CD8-positive, alpha-beta memory T cell (primary cell): ENCODE results near the gene THRB. TPM values are rescaled to one million over a fixed set of nuclear protein-coding genes. Genes with fewer than 3 reads are reported as not detected.

Experiments used
- CTCF ChIA-PET: fragments of 350-600 bp; sonication (Branson Sonifier 250); formaldehyde crosslinking; loops from one replicate; lab custom pipeline; 2021; ENCODE audit warnings: antibody characterized with exemption; lab: Charles Lee
- POLR2A ChIA-PET: fragments of 350-600 bp; sonication (Branson Sonifier 250); formaldehyde crosslinking; loops from one replicate; lab custom pipeline; 2021; ENCODE audit warnings: antibody characterized with exemption; lab: Charles Lee
- DNase-seq, 5 donors: peaks; one replicate each; pipeline versions ENCODE4 v3.0.0 to v3.0.0-alpha.2; 2020 to 2022; ENCODE audit warnings: mixed read lengths in 1 of 5
- H3K27ac ChIP-seq: one replicate; pipeline ENCODE4 v1.7.0; 2013; ENCODE audit warnings: low read depth, mild to moderate bottlenecking, low read length, moderate library complexity
- H3K27me3 ChIP-seq: 2 replicates; pipeline ENCODE4 v1.7.0; 2013; ENCODE audit warnings: low read length, mild to moderate bottlenecking; ENCODE audit not compliant: insufficient read depth, poor library complexity, severe bottlenecking
- H3K36me3 ChIP-seq: 2 replicates; pipeline ENCODE4 v1.7.0; 2013; ENCODE audit warnings: mild to moderate bottlenecking, low read length, moderate library complexity; ENCODE audit not compliant: insufficient read depth
- H3K4me1 ChIP-seq: 2 replicates; pipeline ENCODE4 v1.7.0; 2013; ENCODE audit warnings: mild to moderate bottlenecking, low read length, moderate library complexity; ENCODE audit not compliant: insufficient read depth
- H3K4me3 ChIP-seq: 2 replicates; pipeline ENCODE4 v1.7.0; 2013; ENCODE audit warnings: mild to moderate bottlenecking, low read length
- H3K9me3 ChIP-seq: 2 replicates; pipeline ENCODE4 v1.7.0; 2013; ENCODE audit warnings: mild to moderate bottlenecking, low read length
- H3K27ac Mint-ChIP-seq, 8 donors: one replicate each; pipeline ENCODE4 v1.8.0; 2020 to 2021; ENCODE audit warnings: mixed read lengths in 8 of 8, mild to moderate bottlenecking in 6 of 8, inconsistent platforms in 3 of 8, moderate library complexity in 3 of 8
- H3K27me3 Mint-ChIP-seq, 2 donors: one replicate each; pipeline ENCODE4 v1.8.0; 2020 to 2021; ENCODE audit warnings: mixed read lengths in 2 of 2, mild to moderate bottlenecking in 1 of 2, moderate library complexity in 1 of 2
- H3K36me3 Mint-ChIP-seq, 3 donors: one replicate each; pipeline ENCODE4 v1.8.0; 2020 to 2021; ENCODE audit warnings: mixed read lengths in 3 of 3, inconsistent platforms in 1 of 3, mild to moderate bottlenecking in 1 of 3
- H3K4me1 Mint-ChIP-seq, 3 donors: one replicate each; pipeline ENCODE4 v1.8.0; 2020 to 2021; ENCODE audit warnings: mixed read lengths in 3 of 3, inconsistent platforms in 1 of 3, mild to moderate bottlenecking in 1 of 3
- H3K4me3 Mint-ChIP-seq, 7 donors: one replicate each; pipeline ENCODE4 v1.8.0; 2020 to 2021; ENCODE audit warnings: mixed read lengths in 7 of 7, mild to moderate bottlenecking in 6 of 7, moderate library complexity in 4 of 7, inconsistent platforms in 2 of 7
- H3K9me3 Mint-ChIP-seq, 5 donors: one replicate each; pipeline ENCODE4 v1.8.0; 2020 to 2022; ENCODE audit warnings: mixed read lengths in 5 of 5, mild to moderate bottlenecking in 3 of 5, moderate library complexity in 2 of 5, inconsistent platforms in 1 of 5
- polyA plus RNA-seq: library from polyadenylated mRNA; unstranded; fragments of 300-500 nt; fragmentation: Illumina TruSeq; gene quantifications from one replicate; pipeline ENCODE4 v1.2.3, GENCODE V29; 2021
- total RNA-seq, 2 experiments: library from RNA; stranded (reverse); gene quantifications; one replicate each; pipeline ENCODE4 v1.2.3, GENCODE V29; 2021

The THRB gene
- total and polyA plus RNA-seq, 3 experiments from 2014 or later: not detected

DNA sequence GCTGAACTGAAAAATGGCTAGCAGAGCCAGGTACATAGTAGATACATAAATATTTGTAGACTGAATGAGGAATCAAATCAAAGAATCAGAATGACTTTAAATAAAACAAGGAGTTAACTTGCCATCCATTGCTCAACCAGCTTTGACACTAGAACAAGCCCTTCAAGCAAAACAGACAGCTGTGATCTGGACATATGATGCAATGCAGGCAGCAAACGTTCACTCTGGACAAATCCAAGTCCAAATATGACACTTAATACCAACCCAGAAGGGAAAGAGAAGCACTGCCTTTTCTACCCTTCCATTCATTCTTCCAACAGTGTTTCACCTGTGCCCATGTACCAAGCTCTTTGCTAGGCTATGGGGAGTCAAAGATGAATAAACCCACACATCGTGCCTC lies 4.5 kb downstream of the THRB start:
- ChIA-PET CTCF (no interaction called here), POLR2A (no interaction called here)
- H3K4me1 Mint-ChIP-seq: no peaks in the 10 kb centered on the region
- Histone ChIP-seq H3K4me3 (no peak overlapping the region), H3K36me3 (no peaks in the 10 kb centered on the region), H3K9me3 (no peaks in the 10 kb centered on the region), H3K27ac (no peak overlapping the region), H3K4me1 (no peaks in the 10 kb centered on the region), H3K27me3 (no peaks in the 10 kb centered on the region)
- no peak overlapping the region for H3K27ac Mint-ChIP-seq
- no peaks in the 10 kb centered on the region for H3K36me3 Mint-ChIP-seq
- no peaks in the 10 kb centered on the region for H3K9me3 Mint-ChIP-seq
- H3K4me3 Mint-ChIP-seq: no peak overlapping the region
- H3K27me3 Mint-ChIP-seq: peaks cover 18 to 22% of the 10 kb centered on the region in 2 donors
- no peak for DNase-seq

DNA sequence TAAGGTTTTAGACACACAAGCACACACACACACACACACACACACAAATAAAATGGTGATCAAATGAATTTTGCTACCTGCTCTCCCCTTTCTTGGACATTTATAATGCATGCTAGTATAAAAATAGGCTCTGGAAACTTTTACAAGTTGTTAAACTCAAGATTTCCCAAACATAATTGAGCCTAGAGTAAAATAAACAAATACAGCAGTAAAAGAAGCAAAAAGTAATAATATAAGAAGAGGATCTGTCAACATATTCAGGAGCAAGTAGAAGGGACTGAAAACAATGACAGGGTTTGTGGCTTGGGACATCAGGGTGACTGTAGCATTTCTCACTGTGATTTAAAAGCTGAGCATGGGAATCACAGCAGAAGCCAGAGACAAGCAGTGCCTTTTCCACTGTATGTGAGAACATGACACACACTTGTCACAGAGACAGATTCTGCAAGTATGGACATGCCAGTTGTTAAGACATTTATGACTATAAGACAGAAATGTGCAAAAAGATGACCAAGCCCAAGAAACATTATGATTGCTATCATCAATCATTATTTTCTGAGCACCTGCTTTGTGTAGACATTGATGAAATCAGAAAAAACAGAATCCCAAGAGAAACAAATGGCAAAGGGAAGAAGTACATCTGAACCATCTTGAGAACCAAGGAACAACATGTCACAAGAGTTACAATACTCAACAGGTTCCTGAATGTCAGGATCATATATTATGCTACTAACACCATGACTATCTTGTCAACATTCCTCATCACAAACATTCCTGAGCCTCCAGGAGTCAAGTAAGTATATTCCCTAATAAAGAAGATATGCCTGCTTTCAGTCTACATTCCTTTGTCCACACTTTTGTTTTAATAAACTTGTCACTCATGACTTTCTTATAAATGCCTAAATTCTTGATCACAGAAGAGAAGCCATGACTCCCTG lies 7.1 kb downstream of the THRB start:
- POLR2A ChIA-PET: no interaction called here
- CTCF ChIA-PET: no interaction called here

DNA sequence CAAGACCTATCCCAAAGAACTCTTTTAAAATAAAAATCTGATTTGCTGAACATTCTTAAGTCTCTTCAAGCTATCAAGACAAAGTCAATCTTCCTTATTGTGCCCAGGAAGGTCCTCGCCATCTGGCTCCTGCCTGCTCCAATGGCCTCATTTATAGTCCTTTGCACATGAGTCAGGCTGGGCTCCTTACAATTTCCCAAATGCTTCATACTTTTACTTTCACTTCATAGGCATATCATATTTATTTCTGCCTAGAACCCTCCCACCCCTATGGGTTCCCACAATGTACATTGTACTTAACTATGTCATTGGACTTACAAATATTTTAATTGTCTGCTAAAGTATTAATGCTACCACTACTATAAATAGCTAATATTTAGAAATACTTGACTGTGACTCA lies 9.1 kb downstream of the THRB start:
- H3K9me3 ChIP-seq: no peaks in the 10 kb centered on the region
- no peaks in the 10 kb centered on the region for H3K4me1 Mint-ChIP-seq
- no peak overlapping the region for H3K4me3 Mint-ChIP-seq
- CTCF ChIA-PET: no interaction called here
- no peaks in the 10 kb centered on the region for H3K27me3 ChIP-seq
- no peak overlapping the region for H3K27ac ChIP-seq
- no peaks in the 10 kb centered on the region for H3K36me3 ChIP-seq
- POLR2A ChIA-PET: no interaction called here
- H3K36me3 Mint-ChIP-seq: no peaks in the 10 kb centered on the region
- H3K4me3 ChIP-seq: no peak overlapping the region
- peaks cover 0 to 2% (median 0%) of the 10 kb centered on the region in 5 donors for H3K9me3 Mint-ChIP-seq
- no peaks in the 10 kb centered on the region for H3K27me3 Mint-ChIP-seq
- H3K27ac Mint-ChIP-seq: no peak overlapping the region
- no peaks in the 10 kb centered on the region for H3K4me1 ChIP-seq
- no peak for DNase-seq

More for the DNA sequence above, 7.1 kb downstream of the THRB start:
- Histone ChIP-seq H3K4me1 (no peaks in the 10 kb centered on the region), H3K27ac (no peak overlapping the region), H3K4me3 (no peak overlapping the region), H3K27me3 (no peaks in the 10 kb centered on the region), H3K9me3 (no peaks in the 10 kb centered on the region), H3K36me3 (no peaks in the 10 kb centered on the region)
- Mint-ChIP-seq H3K4me1 (no peaks in the 10 kb centered on the region), H3K4me3 (no peak overlapping the region), H3K27ac (no peak overlapping the region), H3K36me3 (no peaks in the 10 kb centered on the region), H3K27me3 (peaks cover 5 to 6% of the 10 kb centered on the region in 2 donors), H3K9me3 (peaks cover 0 to 2% (median 0%) of the 10 kb centered on the region in 5 donors)
- no peak for DNase-seq

DNA sequence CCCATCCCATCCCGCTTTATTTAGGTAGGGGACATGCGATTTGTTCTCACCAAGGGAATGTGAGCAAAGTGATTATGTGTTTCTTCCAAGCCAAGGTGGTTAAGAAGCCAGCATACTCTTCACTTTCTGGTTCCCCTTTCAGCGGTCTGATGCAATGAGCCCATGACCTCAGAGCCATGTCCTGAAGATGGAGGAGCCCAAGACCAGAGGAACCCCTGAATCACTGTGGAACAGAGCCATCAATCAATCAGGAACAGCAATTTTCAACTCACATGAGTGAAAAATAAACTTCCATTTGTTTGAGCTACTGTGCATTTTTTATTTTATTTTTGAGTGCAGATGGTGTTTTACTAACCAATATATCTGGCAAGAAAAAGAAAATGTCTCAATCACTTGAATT lies 10.8 kb downstream of the THRB start:
- Histone ChIP-seq H3K36me3 (no peaks in the 10 kb centered on the region), H3K27ac (no peak overlapping the region), H3K27me3 (no peaks in the 10 kb centered on the region), H3K9me3 (no peaks in the 10 kb centered on the region), H3K4me3 (no peak overlapping the region), H3K4me1 (no peaks in the 10 kb centered on the region)
- peaks cover 0 to 2% (median 0%) of the 10 kb centered on the region in 5 donors for H3K9me3 Mint-ChIP-seq
- no peaks in the 10 kb centered on the region for H3K36me3 Mint-ChIP-seq
- H3K27ac Mint-ChIP-seq: no peak overlapping the region
- H3K4me1 Mint-ChIP-seq: no peaks in the 10 kb centered on the region
- DNase-seq: no peak
- ChIA-PET POLR2A (no interaction called here), CTCF (no interaction called here)
- peaks cover 0 to 2% of the 10 kb centered on the region in 2 donors for H3K27me3 Mint-ChIP-seq
- no peak overlapping the region for H3K4me3 Mint-ChIP-seq

DNA sequence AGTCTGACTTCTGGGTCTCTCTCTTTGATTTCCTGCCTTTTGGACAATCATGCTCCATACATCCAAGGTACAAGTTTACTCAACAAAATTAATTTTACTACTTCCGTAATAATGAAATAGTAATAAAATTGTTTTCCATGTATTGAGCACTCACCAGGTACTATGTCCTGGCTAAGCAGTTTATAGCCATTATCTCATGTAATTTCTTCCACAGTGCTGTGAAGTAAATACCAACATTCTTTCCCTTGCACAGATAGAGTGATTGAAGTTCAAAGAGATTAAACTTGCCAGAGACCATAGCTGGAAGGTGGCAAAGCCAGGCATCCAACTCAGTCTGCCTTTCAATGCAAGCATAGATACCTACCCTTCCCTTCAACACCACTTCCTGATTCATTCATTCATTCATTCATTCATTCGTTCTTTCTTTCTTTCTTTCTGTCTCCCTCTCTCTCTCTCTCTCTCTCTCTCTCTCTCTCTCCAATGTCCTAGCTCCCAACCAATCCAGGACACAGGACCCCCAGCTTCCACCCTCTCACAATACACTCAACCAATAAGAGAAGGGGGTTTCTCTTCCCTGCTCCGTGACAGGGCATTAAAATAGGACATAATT lies 12.4 kb downstream of the THRB start:
- Histone ChIP-seq H3K9me3 (no peaks in the 10 kb centered on the region), H3K27ac (no peak overlapping the region), H3K4me3 (no peak overlapping the region), H3K27me3 (no peaks in the 10 kb centered on the region), H3K36me3 (no peaks in the 10 kb centered on the region), H3K4me1 (no peaks in the 10 kb centered on the region)
- H3K9me3 Mint-ChIP-seq: peaks cover 0 to 4% (median 0%) of the 10 kb centered on the region in 5 donors
- H3K4me3 Mint-ChIP-seq: no peak overlapping the region
- ChIA-PET CTCF (no interaction called here), POLR2A (no interaction called here)
- H3K4me1 Mint-ChIP-seq: no peaks in the 10 kb centered on the region
- H3K27me3 Mint-ChIP-seq: peaks cover 0 to 2% of the 10 kb centered on the region in 2 donors
- H3K36me3 Mint-ChIP-seq: no peaks in the 10 kb centered on the region
- H3K27ac Mint-ChIP-seq: no peak overlapping the region
- DNase-seq: no peak

DNA sequence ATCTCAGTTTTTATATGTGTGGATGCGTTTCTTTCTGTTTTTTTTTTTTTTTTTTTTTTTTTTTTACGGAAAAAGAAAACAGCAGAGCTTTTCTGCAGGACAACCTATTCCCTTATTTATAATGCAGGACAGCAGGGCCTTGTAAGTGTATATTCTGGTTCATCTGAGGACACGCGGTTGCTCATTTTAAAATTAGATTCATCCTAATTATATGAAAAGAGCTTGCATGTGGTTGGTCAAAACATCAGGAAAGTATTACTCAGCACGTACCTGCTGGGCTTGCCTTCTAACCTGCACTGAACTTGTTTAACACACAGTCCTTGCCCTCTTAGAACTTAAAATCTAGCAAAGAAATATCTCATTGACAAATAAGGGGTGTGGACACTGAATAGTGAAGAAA lies 13.5 kb downstream of the THRB start:
- peaks cover 0 to 2% of the 10 kb centered on the region in 2 donors for H3K27me3 Mint-ChIP-seq

DNA sequence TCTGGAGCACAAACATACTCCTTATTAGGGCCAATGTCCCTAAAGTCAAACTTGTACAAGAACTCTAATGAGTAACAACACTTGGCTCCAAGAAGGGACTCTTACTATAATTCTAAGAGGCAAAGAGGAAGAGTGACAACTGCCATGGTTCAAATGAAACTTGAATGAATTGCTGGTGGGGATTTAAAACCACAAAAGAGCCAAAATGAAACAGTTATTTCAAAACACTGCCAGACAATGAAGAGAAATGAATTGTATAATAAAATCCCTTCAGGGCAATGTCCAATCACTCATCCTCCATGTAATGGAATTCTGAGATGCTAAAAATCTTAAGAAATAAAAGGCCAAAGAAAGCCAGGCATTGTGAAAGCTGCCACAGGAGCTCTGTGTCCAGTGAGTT lies 14.2 kb downstream of the THRB start:
- Mint-ChIP-seq H3K36me3 (no peaks in the 10 kb centered on the region), H3K27ac (no peak overlapping the region), H3K9me3 (peaks cover 0 to 4% (median 0%) of the 10 kb centered on the region in 5 donors), H3K27me3 (peaks cover 0 to 2% of the 10 kb centered on the region in 2 donors), H3K4me3 (no peak overlapping the region), H3K4me1 (no peaks in the 10 kb centered on the region)
- H3K27me3 ChIP-seq: no peaks in the 10 kb centered on the region
- no peak for DNase-seq
- no peak overlapping the region for H3K27ac ChIP-seq
- no peaks in the 10 kb centered on the region for H3K4me1 ChIP-seq
- H3K4me3 ChIP-seq: no peak overlapping the region
- ChIA-PET CTCF (no interaction called here), POLR2A (no interaction called here)
- H3K36me3 ChIP-seq: no peaks in the 10 kb centered on the region
- H3K9me3 ChIP-seq: no peaks in the 10 kb centered on the region

More for the DNA sequence above, 13.5 kb downstream of the THRB start:
- H3K9me3 Mint-ChIP-seq: peaks cover 0 to 4% (median 0%) of the 10 kb centered on the region in 5 donors
- no peaks in the 10 kb centered on the region for H3K36me3 Mint-ChIP-seq
- Histone ChIP-seq H3K36me3 (no peaks in the 10 kb centered on the region), H3K27ac (no peak overlapping the region), H3K4me3 (no peak overlapping the region), H3K4me1 (no peaks in the 10 kb centered on the region), H3K27me3 (no peaks in the 10 kb centered on the region), H3K9me3 (no peaks in the 10 kb centered on the region)
- no peaks in the 10 kb centered on the region for H3K4me1 Mint-ChIP-seq
- DNase-seq: no peak
- H3K4me3 Mint-ChIP-seq: no peak overlapping the region
- ChIA-PET CTCF (no interaction called here), POLR2A (no interaction called here)
- H3K27ac Mint-ChIP-seq: no peak overlapping the region

DNA sequence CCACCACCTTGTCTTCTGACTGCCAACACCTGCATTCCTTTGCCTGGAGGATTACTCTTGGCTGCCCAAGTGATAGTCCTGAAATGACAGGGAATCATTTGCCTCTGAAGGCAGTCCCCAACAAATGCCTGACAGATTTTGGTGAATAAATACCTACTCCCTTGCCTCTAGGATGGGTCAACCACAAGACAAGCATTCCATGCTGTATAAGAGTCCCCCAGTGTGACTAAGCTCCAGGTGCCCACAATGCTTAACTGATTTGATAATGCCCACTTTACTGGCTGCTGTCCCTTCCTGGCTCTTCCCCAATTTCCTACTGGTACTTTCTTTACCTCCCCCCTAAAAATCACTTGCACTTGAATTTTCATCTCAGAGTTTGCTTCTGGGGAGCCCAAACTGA lies 14.8 kb downstream of the THRB start:
- no peak overlapping the region for H3K4me3 ChIP-seq
- no peaks in the 10 kb centered on the region for H3K4me1 ChIP-seq
- Mint-ChIP-seq H3K27me3 (peaks cover 0 to 2% of the 10 kb centered on the region in 2 donors), H3K4me3 (no peak overlapping the region), H3K9me3 (peaks cover 0 to 4% (median 0%) of the 10 kb centered on the region in 5 donors), H3K27ac (no peak overlapping the region), H3K4me1 (no peaks in the 10 kb centered on the region), H3K36me3 (no peaks in the 10 kb centered on the region)
- ChIA-PET POLR2A (no interaction called here), CTCF (no interaction called here)
- H3K9me3 ChIP-seq: no peaks in the 10 kb centered on the region
- H3K27ac ChIP-seq: no peak overlapping the region
- no peaks in the 10 kb centered on the region for H3K36me3 ChIP-seq
- no peak for DNase-seq
- H3K27me3 ChIP-seq: no peaks in the 10 kb centered on the region
